Measurements from ENCODE around the gene RFX8. TPM values are rescaled to one million over a fixed set of nuclear protein-coding genes. Genes with fewer than 3 reads are reported as not detected.

Gene RFX8
- total and polyA plus RNA-seq, 9 of the 15 experiments (the other 6 are each of a cell fraction or from before 2014, with no cell fraction given): not detected

DNA sequence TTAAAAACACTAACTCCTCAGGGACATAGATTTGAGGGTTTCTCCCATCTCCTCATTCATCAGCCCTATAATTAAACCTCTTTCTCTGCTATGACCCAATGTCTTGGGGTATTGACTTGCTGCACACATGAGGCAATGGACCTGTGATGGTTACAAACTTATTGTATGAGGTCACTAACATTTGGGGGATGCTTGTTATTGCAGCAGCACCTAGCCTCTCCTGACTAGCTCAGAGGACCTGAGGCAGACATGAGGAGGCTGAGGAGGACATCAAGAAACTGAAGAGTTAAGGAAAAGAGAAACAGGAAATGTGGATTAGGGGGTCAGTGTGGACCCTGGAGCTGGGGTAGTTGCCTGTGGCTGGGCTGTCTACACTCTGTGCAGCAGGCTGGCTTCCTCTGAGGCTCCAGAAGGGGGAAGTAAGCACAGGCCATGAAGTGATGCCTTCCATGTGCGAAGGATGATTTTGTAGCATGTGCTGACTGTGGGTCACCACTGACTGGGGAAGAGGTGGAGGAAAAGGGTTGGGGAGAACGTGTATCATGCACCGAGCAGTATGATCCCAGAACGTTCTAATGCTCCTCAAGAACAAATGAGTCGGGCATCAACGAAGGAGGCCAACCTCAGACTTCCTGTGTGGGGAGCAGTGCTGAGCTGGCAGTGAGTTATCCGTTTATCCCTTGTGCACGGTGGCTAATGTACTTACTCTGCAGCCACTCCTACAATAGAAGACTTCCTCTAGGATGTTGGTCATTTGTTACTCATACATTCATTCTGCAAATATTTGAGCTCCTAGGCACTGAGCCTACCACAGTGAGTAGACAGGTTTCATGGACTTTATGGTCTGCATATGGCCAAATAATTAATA is 42.1 kb upstream of the RFX8 start (continued):
- TF ChIP-seq, protein P1, sequence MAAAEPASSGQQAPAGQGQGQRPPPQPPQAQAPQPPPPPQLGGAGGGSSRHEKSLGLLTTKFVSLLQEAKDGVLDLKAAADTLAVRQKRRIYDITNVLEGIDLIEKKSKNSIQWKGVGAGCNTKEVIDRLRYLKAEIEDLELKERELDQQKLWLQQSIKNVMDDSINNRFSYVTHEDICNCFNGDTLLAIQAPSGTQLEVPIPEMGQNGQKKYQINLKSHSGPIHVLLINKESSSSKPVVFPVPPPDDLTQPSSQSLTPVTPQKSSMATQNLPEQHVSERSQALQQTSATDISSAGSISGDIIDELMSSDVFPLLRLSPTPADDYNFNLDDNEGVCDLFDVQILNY (CRISPR knock-in tag; IDR thresholded peaks at IDR 0.05): no peak
- TF ChIP-seq ASH1L (IDR thresholded peaks at IDR 0.05; ENCODE audit: borderline replicate concordance, low read depth, partially characterized antibody): no peak
- TF ChIP-seq NFYB (IDR thresholded peaks at IDR 0.05; ENCODE audit: extremely low read depth, insufficient read length): no peak
- peak; percentile 99 for TF ChIP-seq ZNF12 (CRISPR knock-in tag; IDR thresholded peaks at IDR 0.05)
- TF ChIP-seq KHSRP (IDR thresholded peaks at IDR 0.05): no peak

DNA sequence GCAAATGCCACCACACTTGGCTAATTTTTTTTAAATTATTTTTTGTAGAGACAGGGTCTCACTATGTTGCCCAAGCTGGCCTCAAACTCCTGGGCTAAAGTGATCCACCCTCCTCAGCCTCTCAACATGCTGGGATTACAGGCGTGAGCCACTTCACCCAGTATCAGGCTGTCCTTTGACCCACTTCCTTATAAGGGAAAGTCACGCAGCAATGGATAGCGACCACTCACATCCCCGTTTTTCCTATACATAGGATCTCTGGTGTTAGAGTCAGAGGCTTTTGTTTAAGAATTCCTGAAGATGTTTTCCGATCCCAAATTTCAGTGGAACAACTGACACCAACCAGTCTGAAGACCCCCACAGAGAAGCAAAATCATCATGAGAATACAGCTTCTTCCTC is 41.4 kb upstream of the RFX8 start:
- no peak for DNase-seq (ENCODE audit: extremely low read depth in 1 of 4, low spot score in 3 of 4)
- no TSS peak for BruUV-seq (replicated peaks)
- no peak for FAIRE-seq
- Histone ChIP-seq H2AFZ (ENCODE audit: low read depth, low read length) (no peak overlapping the region), H3K4me3 (no peak overlapping the region), H3K9me3 (replicated peaks; ENCODE audit: control insufficient read depth, insufficient read depth, low read depth, low read length) (no peaks in the 10 kb centered on the region; the same call in 1 of the 2 replicates), H3K9me1 (ENCODE audit: control insufficient read depth, insufficient read depth, low read length) (no peaks in the 10 kb centered on the region), H3K27ac (ENCODE audit: extremely low read depth, low read depth, low read length) (no peak overlapping the region), H3K36me3 (ENCODE audit: control insufficient read depth, insufficient read depth, low read length) (no peaks in the 10 kb centered on the region), H4K20me1 (replicated peaks; ENCODE audit: control insufficient read depth, insufficient read depth, low read length) (no peaks in the 10 kb centered on the region), H3K4me1 (replicated peaks in 1 of 2; ENCODE audit: control insufficient read depth in 2 of 2, insufficient read depth in 2 of 2, low read length in 2 of 2) (no peaks in the 10 kb centered on the region), H3K79me2 (ENCODE audit: control insufficient read depth, insufficient read depth, low read length) (no peaks in the 10 kb centered on the region), H3K4me2 (ENCODE audit: insufficient read depth, low read length) (no peak overlapping the region), H3K27me3 (ENCODE audit: control insufficient read depth in 2 of 2, insufficient read depth in 2 of 2, low read length in 2 of 2) (peaks cover 2 to 37% of the 10 kb centered on the region in 2 experiments; a peak in 2 of 5 replicates), H3K9ac (ENCODE audit: insufficient read depth in 1 of 2, low read depth in 2 of 2, low read length in 2 of 2) (no peak overlapping the region)
- WGBS (ENCODE audit: insufficient coverage, low coverage, missing lambda C conversion rate): 0% methylated on average over 5 of the region's 5 CpGs
- ChIA-PET POLR2A (no interaction called here), CTCF (ENCODE audit: low intra/inter-chr PET ratio) (no interaction called here)
- intact Hi-C loops (cut with micrococcal nuclease) (loop anchor here (5.0 to 10.0 kb wide), 2 partner anchors 208 to 316 kb away; no protein-coding TSS in a partner anchor), in situ Hi-C loops (cut with MboI) (no loop called here)
- no peak for ATAC-seq
- no peak for TF ChIP-seq JUN (IDR thresholded peaks at IDR 0.05; ENCODE audit: borderline replicate concordance, low read depth, low read length)
- TF ChIP-seq JUN (CRISPR knock-in tag; IDR thresholded peaks at IDR 0.05; ENCODE audit: borderline replicate concordance): no peak
- TF ChIP-seq ZFP36 (IDR thresholded peaks at IDR 0.05; ENCODE audit: low read depth, low read length, partially characterized antibody): no peak
- no peak for TF ChIP-seq TAL1 (IDR thresholded peaks at IDR 0.05)
- TF ChIP-seq, protein P2, sequence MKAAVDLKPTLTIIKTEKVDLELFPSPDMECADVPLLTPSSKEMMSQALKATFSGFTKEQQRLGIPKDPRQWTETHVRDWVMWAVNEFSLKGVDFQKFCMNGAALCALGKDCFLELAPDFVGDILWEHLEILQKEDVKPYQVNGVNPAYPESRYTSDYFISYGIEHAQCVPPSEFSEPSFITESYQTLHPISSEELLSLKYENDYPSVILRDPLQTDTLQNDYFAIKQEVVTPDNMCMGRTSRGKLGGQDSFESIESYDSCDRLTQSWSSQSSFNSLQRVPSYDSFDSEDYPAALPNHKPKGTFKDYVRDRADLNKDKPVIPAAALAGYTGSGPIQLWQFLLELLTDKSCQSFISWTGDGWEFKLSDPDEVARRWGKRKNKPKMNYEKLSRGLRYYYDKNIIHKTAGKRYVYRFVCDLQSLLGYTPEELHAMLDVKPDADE (conservative IDR thresholded peaks at IDR 0.05; ENCODE audit: control insufficient read depth, low read depth, low read length): no peak
- no peak for TF ChIP-seq ZNF699 (CRISPR knock-in tag; IDR thresholded peaks at IDR 0.05; ENCODE audit: insufficient replicate concordance)
- TF ChIP-seq GABPB2 (CRISPR knock-in tag; conservative IDR thresholded peaks at IDR 0.05): no peak
- TF ChIP-seq POLR2AphosphoS2 (IDR thresholded peaks at IDR 0.05; ENCODE audit: low read length): no peak
- TF ChIP-seq, protein P3, sequence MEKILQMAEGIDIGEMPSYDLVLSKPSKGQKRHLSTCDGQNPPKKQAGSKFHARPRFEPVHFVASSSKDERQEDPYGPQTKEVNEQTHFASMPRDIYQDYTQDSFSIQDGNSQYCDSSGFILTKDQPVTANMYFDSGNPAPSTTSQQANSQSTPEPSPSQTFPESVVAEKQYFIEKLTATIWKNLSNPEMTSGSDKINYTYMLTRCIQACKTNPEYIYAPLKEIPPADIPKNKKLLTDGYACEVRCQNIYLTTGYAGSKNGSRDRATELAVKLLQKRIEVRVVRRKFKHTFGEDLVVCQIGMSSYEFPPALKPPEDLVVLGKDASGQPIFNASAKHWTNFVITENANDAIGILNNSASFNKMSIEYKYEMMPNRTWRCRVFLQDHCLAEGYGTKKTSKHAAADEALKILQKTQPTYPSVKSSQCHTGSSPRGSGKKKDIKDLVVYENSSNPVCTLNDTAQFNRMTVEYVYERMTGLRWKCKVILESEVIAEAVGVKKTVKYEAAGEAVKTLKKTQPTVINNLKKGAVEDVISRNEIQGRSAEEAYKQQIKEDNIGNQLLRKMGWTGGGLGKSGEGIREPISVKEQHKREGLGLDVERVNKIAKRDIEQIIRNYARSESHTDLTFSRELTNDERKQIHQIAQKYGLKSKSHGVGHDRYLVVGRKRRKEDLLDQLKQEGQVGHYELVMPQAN (IDR thresholded peaks at IDR 0.05; ENCODE audit: borderline replicate concordance): no peak
- TF ChIP-seq ZNF224 (CRISPR knock-in tag; IDR thresholded peaks at IDR 0.05): no peak
- TF ChIP-seq SREBF2 (CRISPR knock-in tag; IDR thresholded peaks at IDR 0.05): no peak
- no peak for TF ChIP-seq SAP30 (IDR thresholded peaks at IDR 0.05; ENCODE audit: borderline replicate concordance, insufficient read depth, low read depth, low read length, poor library complexity, severe bottlenecking)

Data from K562 (cell line).